ENCODE data around the gene PAQR9. TPM values are rescaled to one million over a fixed set of nuclear protein-coding genes. Genes with fewer than 3 reads are reported as not detected.
A peak's percentile ranks its signal among the peaks of the same experiment; 100 is the strongest.

PAQR9 gene
- total RNA-seq, 6 experiments from 2014 or later, result 10.2 to 18.6 (median 12.6) TPM

DNA sequence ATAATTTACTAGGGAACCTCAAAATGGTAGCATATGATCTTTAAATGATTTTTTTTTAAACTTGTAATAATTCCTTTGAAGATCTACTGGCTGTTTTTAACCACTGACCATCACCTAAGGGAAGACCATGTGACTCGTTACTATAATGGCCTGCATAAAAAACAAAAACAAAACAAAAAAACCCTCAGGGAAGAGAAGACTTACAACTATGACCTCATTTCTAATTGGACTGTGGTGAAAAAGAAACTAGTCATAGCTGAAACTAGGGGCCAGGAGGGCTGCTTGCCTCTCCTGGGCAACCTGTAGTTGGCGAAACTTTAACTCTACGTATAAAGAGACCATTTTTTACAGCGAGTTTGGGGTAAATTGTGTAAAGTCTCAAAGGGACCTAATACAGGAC, 23.0 kb downstream of the PAQR9 start:
- Histone ChIP-seq H3K9me3 (no peaks in the 10 kb centered on the region), H3K4me3 (peak overlapping the region in 1 of 3 donors; percentile 30), H3K36me3 (no peaks in the 10 kb centered on the region), H3K27ac (peak overlapping the region; percentile 49 to 68 (median 66)), H3K27me3 (no peaks in the 10 kb centered on the region), H3K4me1 (peaks cover 0 to 78% (median 17%) of the 10 kb centered on the region in 4 donors)
- intact Hi-C loops (cut with DNase I), result no loop called here
- DNase-seq (no peak), ATAC-seq (peak in 1 of 4 donors; percentile 22)
- TF ChIP-seq POLR2A (IDR thresholded peaks at IDR 0.05), result no peak
- TF ChIP-seq, protein P1, sequence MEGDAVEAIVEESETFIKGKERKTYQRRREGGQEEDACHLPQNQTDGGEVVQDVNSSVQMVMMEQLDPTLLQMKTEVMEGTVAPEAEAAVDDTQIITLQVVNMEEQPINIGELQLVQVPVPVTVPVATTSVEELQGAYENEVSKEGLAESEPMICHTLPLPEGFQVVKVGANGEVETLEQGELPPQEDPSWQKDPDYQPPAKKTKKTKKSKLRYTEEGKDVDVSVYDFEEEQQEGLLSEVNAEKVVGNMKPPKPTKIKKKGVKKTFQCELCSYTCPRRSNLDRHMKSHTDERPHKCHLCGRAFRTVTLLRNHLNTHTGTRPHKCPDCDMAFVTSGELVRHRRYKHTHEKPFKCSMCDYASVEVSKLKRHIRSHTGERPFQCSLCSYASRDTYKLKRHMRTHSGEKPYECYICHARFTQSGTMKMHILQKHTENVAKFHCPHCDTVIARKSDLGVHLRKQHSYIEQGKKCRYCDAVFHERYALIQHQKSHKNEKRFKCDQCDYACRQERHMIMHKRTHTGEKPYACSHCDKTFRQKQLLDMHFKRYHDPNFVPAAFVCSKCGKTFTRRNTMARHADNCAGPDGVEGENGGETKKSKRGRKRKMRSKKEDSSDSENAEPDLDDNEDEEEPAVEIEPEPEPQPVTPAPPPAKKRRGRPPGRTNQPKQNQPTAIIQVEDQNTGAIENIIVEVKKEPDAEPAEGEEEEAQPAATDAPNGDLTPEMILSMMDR (IDR thresholded peaks at IDR 0.05), result no peak
- 36% methylated on average over 4 of the region's 4 CpGs for WGBS (ENCODE audit: insufficient coverage, low coverage, low lambda C conversion rate, missing lambda C conversion rate)

DNA sequence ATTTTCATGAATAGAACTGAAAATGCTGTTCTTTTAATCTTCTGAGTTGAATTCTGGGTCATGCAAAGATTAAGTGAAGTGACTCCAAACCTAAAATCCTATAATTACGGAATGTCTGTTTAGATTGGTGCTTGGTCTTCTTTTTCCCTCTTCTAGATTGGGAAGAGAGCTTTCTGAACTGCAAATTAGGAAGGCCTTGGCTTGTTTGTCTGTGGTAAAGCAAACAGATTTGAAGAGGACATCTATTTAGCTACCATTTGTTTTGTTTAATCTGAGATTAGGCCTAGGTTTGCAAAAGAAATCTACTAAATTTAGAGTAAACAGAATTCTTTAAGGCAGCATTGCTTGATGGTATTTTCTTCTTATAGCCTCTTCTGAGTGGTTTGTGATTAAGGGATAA, 23.5 kb downstream of the PAQR9 start:
- Histone ChIP-seq H3K4me1 (peaks cover 0 to 80% (median 17%) of the 10 kb centered on the region in 4 donors), H3K27ac (peak overlapping the region; percentile 49 to 68 (median 66)), H3K4me3 (peak overlapping the region in 1 of 3 donors; percentile 30), H3K27me3 (no peaks in the 10 kb centered on the region), H3K9me3 (no peaks in the 10 kb centered on the region), H3K36me3 (no peaks in the 10 kb centered on the region)
- ATAC-seq, result peak in 3 of 4 donors; percentile 6 to 47 (median 29)
- TF ChIP-seq POLR2A (IDR thresholded peaks at IDR 0.05), result no peak
- TF ChIP-seq, protein P1 (IDR thresholded peaks at IDR 0.05), result no peak
- 42% methylated on average over 1 of the region's 1 CpG for WGBS (ENCODE audit: insufficient coverage, low coverage, low lambda C conversion rate, missing lambda C conversion rate)
- intact Hi-C loops (cut with DNase I), result loop anchor here in 1 of 2 donors (10.0 kb wide), 1 partner anchor 45 kb away; no protein-coding TSS in a partner anchor
- no peak for DNase-seq

DNA sequence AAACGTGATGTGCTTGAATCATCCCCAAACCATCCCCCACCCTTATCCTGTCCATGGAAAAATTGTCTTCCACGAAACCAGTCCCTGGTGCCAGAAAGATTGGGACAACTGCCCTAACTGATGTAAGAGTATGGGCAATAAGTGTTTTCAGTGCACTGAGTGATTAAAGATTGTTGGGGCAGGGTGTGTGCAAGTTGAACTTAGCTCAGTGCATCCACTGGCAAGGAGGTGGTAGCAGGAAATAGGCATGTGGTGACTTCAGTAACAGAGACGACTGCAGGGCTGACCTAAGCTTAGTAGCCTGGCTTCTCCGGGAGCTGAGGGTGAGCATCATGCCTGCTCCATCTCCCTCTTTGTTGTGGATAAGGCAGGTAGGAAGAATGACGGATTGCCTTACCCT, 27.5 kb downstream of the PAQR9 start:
- peak; percentile 25 to 70 (median 51) for DNase-seq
- intact Hi-C loops (cut with DNase I), result loop anchor here in 1 of 2 donors (10.0 kb wide), 1 partner anchor 49 kb away; no protein-coding TSS in a partner anchor
- Histone ChIP-seq H3K27ac (peak overlapping the region in 2 of 3 donors; percentile 31 to 70), H3K4me3 (peak overlapping the region in 2 of 3 donors; percentile 50), H3K36me3 (no peaks in the 10 kb centered on the region), H3K4me1 (peaks cover 0 to 48% (median 9%) of the 10 kb centered on the region in 4 donors), H3K27me3 (no peaks in the 10 kb centered on the region), H3K9me3 (no peaks in the 10 kb centered on the region)
- TF ChIP-seq POLR2A (IDR thresholded peaks at IDR 0.05), result peak; percentile 49
- TF ChIP-seq, protein P1 (IDR thresholded peaks at IDR 0.05), result no peak
- WGBS (ENCODE audit: insufficient coverage, low coverage, low lambda C conversion rate, missing lambda C conversion rate), result 32% methylated on average over 5 of the region's 5 CpGs
- ATAC-seq, result peak; percentile 85 to 89 (median 88)

DNA sequence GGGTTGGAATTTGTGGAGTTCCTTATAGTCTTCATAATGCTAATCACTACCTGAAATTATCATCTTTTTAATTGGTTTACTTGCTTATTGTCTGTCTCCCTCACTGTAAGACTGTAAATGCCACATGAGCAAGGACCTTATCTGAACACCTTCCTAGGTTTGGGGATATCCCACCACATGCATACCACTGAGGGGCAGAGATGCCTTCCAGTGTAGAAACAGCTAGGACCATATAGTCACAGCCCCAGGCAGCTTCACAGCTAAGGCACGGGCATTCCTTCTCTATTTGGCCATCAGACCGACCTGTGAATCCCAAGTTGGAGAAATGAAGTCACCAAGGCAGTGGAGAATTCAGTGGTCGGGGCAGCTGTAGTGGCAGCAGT, 28.6 kb downstream of the PAQR9 start:
- Histone ChIP-seq H3K36me3 (no peaks in the 10 kb centered on the region), H3K27me3 (no peaks in the 10 kb centered on the region), H3K4me1 (peaks cover 0 to 37% (median 4%) of the 10 kb centered on the region in 4 donors), H3K9me3 (no peaks in the 10 kb centered on the region), H3K27ac (no peak overlapping the region), H3K4me3 (no peak overlapping the region)
- intact Hi-C loops (cut with DNase I), result loop anchor here in 1 of 2 donors (10.0 kb wide), 1 partner anchor 50 kb away; no protein-coding TSS in a partner anchor
- ATAC-seq (no peak), DNase-seq (no peak)
- 100% methylated on average over 2 of the region's 3 CpGs for WGBS (ENCODE audit: insufficient coverage, low coverage, low lambda C conversion rate, missing lambda C conversion rate)
- TF ChIP-seq, protein P1 (IDR thresholded peaks at IDR 0.05), result no peak
- TF ChIP-seq POLR2A (IDR thresholded peaks at IDR 0.05), result no peak
